ENCODE measurements around the gene NDEL1.

NDEL1 gene

DNA sequence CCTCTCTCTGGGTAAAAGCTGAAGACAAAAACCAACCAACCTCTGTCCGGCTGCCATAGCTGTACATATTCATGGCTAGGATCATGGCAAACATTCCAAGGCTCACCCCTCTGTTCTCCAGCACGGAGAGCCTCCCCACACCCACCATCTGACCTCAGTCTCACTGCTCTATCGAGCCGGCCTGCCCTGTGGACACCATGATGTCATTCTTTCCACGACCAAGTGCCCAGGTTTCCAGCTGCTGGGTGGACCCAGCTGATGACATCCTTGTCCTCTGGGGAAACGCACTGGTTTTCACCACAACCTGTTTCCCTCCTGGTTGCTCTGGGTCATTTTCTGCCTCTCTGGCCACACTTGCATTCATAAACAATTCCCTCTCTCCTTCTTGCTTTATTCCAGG, 67.7 kb downstream of the NDEL1 start:
- DNase-seq (ENCODE audit: low read depth), result no peak

DNA sequence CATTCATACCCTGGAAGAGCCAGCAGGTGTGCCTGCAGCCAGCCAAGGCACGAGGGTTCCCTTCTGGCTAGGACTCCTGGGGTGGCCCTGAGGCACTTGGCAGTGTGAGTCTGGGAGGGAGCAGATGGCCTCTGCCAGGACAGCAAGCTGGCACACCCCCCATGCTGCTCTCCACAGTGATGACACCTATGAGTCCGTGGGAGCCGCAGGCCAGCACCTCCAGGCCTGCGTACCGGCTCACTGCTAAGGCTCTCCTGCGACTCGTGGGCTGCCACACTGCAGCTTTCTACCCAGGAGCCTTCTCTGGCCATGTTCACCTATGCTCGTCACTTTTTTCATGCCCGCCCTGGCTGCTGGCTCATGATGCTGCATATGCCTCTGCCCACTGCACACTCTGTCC, 68.1 kb downstream of the NDEL1 start:
- no peak for DNase-seq (ENCODE audit: low read depth)

DNA sequence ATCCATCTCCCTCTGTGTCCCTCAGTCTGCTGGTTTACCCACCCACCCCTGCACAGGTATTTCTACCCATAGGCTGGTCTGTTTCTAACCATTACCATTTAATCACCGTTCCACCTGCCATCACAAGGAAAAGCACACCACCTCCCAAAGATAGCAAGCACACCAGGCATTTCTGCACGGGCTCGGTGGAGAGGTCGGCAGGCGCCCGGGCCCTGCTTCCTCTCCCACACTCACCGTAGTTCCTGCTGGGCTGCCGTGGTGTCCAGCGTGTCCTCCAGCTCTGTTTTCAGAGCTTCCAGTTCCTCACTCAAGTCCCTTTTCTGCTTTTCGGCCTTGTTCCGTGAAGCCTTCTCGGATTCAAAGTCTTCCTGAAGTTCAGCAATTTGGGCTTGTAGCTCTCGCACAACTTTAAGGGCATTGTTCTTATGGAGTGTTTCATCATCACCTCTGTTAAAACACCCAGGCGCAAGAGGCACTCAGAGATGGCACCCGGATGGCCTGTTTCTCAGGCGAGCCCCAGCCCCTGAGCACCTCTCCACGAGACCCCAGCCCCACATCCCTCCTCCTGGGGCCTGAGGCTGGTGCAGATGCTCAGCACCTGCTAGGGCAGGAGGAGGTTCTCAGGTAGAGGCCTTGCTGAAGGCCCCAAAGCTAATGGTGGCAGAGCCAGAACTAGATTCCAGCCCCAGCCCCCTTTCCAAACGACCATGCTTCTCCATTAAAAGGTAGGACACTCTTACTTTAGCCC, 69.0 kb downstream of the NDEL1 start:
- no peak for DNase-seq (ENCODE audit: low read depth)

DNA sequence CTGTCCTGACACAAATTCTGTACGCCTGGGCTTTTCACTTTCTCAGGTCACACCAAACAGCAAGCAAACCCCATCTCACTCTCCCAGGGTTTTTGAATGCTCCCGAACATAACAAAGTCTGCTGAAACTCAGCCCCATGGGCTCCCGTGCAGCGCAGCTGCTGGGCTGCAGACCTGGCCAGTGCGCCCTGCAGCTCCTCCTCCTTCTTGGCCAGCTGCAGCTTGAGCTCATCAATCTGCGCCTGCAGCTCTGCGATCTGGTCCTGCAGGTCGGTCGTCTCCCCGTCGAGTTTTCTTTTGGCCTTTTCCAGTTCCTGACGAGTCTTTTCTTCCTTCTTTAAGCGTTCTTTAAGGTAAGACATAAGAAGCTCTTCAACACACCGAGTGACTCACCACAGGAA, 70.5 kb downstream of the NDEL1 start:
- DNase-seq (ENCODE audit: low read depth), result no peak

DNA sequence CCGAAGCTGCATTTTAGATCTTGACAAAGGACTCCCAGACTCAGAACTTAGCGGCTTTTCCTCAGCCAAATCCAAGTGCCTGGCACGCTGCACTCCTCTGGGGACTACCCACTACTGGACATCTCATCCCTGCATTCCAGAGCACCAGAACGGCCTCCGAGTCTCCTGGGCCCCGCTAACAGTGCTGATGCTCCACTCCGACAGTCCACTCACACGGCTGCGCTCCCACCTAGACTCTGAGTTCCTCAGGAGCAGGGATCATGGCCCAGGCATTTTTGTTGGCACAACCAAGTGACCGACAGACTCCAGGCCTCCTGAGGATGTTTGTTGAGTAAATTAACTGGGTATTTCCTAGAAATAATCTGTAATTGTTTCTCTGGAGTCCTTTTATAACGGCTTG, 79.1 kb downstream of the NDEL1 start:
- no peak for DNase-seq (ENCODE audit: low read depth)
